HG03039 (cell line): Measurements from ENCODE around the gene LMCD1.

Source experiments
- ATAC-seq: cut with Tn5 transposase; IDR thresholded peaks from one replicate; pipeline ENCODE4 v1.9.1; 2021; ENCODE audit warnings: mild to moderate bottlenecking, moderate library complexity; ENCODE audit not compliant: unreplicated experiment

The LMCD1 gene

DNA sequence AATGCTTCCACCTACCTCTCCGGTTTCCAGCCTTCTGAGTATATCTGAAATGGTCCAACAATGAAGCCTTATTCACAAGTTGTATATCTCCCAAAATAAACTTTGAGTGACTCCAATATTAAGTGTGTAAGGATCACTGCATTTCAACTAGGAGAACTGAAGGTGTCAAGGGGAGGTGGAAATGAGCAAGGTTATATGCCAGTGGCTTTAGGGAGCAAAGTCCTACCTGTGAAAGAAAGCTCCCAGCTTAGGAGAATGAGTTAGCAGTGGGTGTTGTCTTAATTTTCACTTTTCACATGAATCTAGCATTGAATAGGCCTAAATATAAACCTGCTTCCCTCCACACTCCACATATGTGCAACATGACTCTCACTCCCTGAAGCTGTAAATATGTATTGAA is 29.0 kb downstream of the LMCD1 start:
- no peak for ATAC-seq

DNA sequence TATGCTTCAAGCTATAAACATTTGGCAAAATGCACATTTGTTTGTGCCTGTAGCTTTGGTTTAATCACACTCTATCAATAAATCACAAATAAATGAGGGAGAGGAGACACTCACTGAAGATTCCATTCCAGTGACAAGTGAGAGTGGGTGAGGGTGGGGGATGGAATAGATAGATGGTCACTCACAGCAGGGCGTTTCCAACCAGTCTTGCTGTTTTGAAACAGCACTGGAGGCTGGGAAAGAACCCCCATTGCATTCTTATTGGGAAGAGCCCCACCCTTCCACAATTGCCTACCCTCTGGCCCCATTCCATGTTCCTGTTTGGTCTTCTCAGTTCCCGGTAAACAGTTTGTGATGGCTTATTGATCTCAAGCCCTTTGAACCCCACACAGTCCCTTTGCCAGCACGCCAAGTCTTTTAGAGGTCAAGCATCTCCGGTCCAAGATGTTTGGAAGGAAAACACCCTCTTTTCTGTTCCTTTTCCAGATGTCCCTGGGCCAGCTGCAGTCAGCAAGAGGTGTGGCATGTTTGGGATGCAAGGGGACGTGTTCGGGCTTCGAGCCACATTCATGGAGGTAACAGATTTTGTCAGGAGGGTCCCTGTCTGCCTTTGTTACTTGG is 30.7 kb downstream of the LMCD1 start:
- no peak for ATAC-seq

DNA sequence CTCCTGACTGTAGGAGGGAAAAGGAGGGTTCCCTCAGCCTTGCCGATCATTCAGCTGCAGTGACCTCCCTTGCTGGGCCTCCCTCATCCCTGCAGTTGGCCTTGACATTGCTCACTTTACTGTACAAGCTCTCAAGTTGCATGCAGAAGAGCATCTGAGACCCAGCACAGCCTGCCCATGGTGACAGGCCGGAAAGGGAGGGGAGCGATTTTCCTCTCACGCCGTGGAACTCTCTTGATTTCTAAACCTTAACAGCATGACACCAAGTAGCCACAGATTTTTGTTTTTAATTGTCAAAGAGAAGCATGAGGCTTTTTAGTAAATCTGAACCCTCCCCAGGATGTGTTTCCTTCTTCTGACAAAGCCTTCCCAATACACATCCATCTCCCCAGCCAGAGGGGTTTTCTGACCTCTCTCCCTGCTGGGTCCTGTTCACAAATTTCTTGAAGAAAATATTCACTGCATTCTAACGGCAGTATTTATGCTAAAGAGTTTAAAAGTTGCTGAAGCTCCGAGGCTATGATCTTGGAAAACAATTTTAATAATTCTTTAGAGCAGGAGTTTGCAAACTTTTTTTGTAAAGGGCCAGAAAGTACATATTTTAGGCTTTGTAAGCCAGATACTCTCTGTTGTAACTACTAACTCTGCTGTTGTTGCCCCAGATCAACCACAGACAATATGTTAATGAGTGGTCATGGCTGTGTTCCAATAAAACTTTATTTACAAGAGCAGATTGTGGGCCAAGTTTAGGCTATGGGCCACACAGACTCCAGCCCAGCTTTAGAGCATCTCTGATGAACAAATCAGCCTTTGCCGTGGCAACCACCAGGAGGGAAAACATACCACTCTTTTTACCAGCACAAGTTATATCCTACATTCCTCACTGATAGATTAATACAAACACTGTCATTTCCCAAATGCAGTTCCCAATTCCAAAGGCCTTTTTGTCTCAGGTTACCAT is 34.8 kb downstream of the LMCD1 start:
- no peak for ATAC-seq

DNA sequence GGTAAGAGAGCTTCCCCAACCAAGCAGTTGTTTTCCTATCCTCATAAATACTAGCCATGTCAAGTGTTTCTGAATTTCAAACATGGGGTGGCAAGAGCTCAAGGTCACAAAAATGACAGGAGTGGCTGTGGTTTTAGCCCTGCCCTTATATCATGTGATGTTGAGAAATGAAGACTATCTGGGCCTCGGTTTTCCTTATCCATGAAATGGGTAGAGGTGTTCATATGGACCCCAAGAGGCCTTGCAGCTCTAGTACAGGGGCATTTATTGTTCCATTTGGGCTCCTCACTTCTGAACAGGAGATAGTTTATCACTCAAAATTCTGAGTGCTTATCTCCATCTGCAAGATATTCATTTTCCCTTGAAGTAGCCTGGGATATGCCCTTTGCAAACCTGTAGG is 35.8 kb downstream of the LMCD1 start:
- no peak for ATAC-seq

DNA sequence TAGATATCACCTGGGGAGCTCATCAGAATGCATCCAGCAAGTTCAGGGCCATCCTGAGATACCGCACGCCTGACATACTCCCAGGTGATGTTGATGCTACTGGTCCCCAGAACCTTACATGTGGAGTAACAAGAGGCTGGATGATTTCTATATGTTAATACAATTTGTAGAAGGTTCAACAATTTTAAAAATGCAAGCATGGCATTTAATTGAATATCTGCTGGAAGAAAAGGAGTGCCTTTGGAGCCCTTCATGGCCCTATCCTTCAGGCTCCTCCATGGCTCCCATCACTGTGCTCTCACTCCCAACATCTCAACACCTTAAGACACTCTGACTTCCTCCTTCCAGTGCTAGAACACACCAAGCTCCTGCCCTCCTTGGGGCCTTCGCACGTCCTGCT is 36.6 kb downstream of the LMCD1 start:
- no peak for ATAC-seq

DNA sequence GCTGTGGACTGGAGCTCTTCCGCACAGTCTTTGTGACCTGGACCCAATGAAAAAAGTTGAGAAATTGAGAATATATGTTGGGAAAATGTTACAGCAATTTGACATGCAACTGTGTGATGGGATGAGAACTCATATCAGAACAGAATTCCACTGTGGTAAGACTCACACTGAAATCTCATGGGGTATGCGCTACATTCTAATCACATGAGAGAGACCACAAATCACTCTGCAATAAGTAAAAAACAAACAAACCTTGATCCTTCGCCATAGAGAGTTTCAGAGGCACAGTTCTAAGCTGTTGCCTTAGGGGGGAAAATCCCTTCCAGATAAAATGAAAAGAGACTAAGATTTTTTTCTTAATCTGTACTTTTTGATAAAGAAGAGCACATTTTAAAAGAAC is 37.3 kb downstream of the LMCD1 start:
- no peak for ATAC-seq

DNA sequence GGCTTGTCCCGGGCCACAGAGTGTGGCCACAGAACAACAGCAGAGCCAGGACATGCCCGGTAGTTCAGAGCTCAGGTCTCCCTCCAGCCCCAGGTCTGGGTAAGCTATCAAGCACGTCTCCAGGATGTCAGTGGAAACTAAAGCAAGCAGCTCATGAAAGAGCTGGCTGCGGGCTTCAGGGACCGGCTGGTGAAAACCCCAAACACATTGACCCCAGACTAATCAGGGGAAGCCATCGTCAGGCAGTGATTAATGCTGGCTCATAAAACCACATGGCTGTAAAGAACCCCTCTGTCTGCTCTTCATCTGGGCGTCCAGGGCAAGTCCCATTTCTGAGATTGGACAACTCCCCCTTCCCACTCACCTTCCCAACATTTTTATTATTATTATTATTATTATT is 37.8 kb downstream of the LMCD1 start:
- no peak for ATAC-seq

DNA sequence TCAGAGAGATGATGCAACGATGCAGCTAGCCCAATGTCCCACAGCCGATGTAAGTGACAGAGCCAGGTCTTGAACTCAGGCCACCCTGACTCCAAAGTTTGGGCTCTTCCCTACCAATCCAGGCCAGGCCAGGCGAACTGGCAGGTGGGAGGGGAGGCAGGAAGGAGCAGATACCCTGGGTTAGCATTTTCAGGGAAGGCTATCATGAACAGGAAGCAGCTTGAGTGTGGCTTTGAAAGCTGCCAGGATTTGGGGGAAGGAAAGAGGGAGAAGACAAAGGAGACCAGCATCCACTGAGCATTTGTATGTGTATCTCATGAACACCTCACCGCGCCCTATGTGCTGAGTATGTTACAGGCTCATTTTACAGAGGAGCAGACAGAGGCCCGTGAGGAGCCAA is 38.8 kb downstream of the LMCD1 start:
- ATAC-seq = no peak

DNA sequence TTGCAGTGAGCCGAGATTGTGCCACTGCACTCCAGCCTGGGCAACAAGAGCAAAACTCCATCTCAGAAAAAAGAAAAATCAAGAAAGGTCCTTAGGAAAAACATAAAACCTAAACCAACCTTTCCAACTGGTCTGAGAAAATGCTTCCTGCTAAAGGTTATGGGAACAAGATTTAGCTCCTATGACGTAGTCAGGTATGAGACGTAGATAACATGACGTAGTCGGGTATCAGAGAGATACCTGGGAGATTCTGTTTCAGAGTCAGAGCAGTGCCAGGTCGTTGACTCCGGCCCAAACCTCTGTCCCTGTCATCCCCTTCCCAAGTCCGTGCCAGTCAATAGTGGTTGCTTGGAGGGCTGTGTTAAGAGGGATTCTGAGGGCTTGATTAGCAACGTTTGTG is 39.9 kb downstream of the LMCD1 start:
- no peak for ATAC-seq

DNA sequence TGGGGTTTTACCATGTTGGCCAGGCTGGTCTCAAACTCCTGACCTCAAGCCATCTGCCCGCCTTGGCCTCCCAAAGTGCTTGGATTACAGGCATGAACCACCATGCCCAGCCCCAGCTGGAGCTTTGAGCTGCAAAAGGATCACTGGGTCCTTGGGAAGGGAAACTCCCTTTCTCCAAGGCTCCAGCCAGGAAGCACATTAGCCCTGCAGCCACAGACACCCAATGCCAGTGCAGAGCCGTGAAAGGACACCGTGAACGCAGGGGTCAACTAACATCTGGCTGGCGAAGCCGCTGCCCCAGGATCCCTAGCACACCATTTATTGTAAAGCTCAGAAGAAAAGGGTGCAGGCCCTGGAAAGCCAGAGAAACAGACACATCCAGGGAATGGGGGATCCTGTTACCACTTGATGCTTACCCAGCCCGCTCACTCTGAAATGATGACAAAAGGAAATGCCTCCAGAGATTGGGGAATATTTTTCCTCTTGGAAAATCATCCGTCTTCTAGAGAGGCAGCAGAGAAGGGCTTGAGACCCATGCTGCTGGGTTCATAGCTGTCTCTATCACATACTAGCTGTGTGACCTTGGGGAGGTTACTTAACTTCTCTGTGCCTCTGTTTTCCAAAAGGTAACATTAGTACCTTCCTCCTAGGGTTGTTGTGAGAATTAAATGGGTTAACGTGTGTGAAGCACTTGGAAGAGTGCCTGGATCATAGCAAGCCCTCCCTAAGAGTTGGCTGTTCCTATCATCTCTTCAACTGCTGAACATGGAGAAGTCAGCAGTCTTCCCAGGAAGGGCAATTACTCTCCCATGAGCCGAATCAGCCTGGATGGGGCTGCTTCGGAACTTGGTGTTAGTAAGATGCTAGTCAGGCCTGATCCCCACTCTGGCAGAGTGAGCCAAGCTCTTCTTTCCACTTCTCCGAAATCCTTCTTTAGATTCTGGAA is 40.8 kb downstream of the LMCD1 start:
- ATAC-seq = no peak

DNA sequence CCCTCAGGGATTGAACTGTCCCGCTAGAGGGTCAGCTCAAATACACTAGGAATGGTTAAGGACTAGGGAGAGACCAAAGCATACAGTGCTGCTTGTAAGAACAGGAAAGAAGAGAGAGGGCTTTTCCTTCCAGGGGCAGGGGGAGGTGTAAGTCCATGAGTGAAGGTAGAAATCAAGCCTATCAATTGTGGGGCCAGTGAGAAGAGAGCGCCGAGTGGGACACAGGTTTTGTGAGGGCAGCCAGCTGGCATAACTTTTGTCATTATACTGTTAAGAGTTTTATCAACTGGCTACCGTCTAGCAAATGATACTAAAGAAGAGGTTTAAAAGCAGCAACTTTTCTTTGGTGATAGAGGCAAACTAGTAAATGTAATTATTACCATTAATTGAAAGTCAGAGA is 45.0 kb downstream of the LMCD1 start:
- no peak for ATAC-seq

DNA sequence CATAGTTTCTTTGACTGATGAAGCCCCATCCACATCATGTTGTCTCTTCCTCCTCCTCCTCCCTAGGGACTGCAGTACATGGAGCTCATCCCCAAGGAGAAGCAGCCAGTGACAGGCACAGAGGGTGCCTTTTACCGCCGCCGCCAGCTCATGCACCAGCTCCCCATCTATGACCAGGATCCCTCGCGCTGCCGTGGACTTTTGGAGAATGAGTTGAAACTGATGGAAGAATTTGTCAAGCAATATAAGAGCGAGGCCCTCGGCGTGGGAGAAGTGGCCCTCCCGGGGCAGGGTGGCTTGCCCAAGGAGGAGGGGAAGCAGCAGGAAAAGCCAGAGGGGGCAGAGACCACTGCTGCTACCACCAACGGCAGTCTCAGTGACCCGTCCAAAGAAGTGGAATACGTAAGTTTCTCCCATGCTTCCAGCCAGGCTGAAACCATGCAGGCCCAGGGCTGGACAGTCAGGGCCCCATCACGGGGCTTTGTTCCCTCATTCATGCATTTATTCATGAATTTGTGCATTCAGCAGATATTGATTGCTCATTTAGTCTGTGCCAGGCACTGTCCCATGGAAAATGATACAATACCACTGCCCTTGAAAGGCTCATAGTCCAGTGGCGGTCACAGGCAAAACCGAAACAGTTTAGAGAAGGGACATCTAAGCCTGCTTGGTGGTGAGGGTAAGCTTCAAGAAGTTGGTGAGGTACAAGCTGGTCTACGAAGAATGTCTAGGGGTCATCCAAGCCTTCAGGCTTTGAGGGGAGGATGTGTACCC is 47.1 kb downstream of the LMCD1 start:
- no peak for ATAC-seq

DNA sequence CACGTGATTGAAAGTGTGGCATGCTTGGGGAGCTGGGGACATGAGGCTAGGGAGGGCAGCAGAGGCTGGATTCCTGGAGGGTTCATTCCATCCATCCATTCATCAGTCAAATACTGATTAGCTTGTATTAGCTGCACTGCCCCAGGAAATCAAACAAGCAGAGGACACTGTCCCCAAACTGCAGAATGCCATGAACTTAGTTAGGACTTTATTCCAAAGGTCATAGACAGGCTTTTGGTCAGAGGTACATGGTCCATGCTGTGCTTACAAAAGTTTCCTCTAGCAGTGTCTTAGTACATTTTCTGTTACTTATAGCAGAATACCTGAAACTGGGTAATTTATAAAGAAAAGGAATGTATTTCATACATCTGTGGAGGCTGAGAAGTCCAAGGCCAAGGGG is 47.7 kb downstream of the LMCD1 start:
- ATAC-seq = no peak

DNA sequence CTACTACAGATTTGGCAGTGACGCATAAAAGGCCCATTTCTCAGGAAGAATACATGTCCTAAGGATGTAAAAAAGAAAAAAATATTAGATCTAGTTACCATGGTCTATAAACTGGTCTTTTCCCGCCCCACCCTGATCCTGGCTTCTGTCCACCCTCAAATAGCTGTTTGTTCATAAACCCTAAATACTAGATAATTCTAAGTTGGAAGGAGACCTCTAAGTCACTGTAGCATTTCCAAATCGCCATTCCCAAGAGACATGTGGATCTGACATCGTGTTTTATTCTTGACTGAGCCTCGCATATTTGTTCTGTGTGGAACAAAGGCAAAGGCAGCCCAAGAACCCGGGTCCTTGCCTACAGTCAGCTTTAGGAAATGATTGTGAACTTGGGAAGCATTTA is 49.0 kb downstream of the LMCD1 start:
- no peak for ATAC-seq

DNA sequence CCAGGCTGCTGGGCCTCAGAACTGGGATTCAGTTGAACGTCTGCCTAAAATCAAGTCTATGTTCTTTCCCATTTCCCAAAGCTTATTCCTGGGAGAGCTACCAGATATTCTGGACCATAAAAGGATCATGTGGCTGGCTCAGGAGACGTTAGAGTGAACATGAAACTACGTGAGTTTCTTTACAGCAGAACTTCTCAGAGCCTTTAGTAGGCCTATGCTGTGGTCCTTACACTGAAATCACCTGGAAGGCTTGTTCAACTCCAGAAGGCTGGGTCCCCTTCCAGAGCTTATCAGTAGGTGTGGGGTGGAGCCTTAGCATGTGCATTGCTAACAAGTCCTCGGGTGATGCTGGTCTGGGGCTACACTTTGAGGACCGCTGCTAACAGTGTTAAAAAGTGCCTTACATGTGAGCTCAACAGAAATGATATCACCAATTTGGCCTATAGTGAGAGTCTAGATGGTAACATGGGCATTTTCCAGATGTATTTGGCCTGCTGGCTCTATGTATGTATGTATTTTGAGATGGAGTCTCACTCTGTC is 50.7 kb downstream of the LMCD1 start:
- ATAC-seq = no peak

DNA sequence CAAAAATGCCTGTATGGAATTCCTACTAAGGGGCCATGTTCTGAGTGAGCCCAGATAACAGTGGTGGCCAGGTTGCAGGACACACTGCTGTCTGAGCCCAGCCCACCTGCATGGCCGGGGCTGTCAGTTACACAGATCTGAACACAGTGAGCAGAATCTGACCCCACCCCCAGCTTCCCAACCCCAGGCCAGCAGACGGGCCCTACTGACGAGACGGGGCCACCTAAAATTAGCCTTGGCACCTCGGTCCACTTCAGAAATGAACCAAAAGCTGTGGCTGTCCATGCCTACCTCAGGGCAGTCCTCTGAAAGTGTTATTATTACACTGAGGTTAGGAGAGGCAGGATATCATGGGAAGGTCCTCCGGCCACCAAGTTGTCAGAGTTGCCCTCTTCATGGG is 51.8 kb downstream of the LMCD1 start:
- ATAC-seq = no peak

DNA sequence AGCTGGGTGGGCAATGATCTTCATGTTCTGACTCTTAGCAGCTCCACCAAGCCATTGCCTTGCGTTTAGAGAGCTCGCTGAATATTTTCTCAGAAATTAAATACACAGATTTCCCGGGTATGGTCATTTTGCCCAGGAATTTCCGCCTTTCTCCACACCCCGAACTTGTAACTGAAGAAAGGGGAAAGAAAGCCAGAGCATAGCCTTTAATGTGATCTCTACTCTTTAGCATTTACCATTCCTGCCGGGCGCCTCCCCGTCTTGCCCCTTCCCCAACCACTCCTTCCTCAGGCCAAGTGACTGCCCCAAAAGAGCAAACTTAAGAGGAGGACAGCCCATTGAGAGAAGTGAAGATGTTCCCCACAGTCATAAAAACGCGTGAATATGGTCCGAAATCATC is 53.1 kb downstream of the LMCD1 start:
- no peak for ATAC-seq

DNA sequence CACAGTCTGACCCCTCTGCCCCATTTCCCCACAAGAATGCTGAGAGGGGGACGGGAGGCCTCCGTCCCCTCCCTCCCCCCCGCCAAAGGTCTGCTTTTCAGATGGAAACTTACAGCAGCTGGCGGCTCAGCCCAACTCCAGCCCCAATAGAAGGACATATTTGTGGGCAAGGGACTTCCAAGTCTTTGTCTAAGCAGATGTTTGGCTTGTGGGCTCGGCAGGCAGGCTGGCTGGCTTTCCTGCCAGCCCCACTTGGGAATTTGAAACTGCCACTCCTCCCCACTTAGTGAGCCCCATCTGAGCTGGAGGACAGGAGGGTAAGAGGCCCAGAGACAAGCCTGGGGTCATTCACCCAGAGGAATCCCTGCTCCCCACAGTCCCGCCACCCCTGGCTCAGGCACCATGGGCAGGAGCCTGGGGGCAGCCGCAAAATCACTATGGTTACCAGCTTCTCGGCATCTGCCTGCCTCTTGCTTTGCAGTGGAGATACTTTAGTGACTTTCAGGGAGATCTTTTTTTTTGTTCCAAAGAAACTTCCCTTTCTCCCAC is 53.6 kb downstream of the LMCD1 start:
- ATAC-seq = no peak

DNA sequence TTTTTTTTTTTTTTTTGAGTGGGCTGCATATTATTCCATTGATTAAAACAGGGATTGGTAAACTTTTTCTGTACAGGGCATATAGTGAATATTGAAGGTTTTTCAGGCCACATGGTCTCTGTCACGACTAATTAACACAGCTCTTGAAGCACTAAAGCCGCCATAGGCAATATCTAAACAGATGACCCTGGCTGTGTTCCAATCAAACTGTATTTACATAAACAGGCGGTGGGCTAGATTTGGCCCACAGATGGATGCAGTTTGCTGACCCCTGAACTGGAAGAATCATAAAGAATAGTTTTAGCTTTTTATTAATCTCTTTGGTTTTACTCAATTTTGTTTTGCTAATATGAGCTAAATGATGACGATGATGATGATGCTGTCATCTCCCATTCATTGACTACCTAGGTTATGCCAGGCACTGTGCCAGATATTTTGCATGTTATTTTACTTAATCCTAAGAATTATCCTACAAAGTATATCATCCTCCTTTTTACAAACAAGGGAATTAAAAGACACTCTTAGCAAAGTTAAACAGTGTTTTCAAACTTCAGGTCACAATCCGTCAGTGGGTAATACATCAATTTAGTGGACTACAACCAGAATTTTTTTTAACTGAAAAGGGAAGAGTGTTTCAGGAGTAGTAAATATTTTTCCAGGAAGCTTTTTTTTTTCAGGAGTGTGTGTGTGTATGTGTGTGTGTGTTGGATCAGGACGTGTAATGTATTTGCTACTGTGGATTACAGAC is 54.3 kb downstream of the LMCD1 start:
- no peak for ATAC-seq
